HCT116 (cell line): ENCODE results near the gene MBTD1. TPM values are rescaled to one million over a fixed set of nuclear protein-coding genes. Genes with fewer than 3 reads are reported as not detected.

ENCODE experiments used
- ATAC-seq: fragments of 200-7000 bp; cut with Tn5 transposase; 2 replicates; pipeline ENCODE4 v1.9.1; 2020; ENCODE audit warnings: mild to moderate bottlenecking, moderate library complexity
- BruUV-seq: library from RNA; stranded (reverse); fragments of 400-500 nt; replicated peaks from 2 replicates; lab custom pipeline; 2021; lab: Mats Ljungman, UMichigan
- CTCF ChIA-PET: fragments of 300-600 bp; sonication (Branson Sonifier 250); formaldehyde crosslinking; loops from one replicate; lab custom pipeline; 2021; ENCODE audit warnings: antibody characterized with exemption; lab: Charles Lee
- POLR2A ChIA-PET: fragments of 300-600, 350-600 bp; sonication (Branson Sonifier 250); formaldehyde crosslinking; loops from one replicate; lab custom pipeline; 2021; ENCODE audit warnings: antibody characterized with exemption; lab: Charles Lee
- RAD21 ChIA-PET, 2 experiments: fragments of 300-600 bp; sonication (Branson Sonifier 250); formaldehyde crosslinking; loops; one replicate each; lab custom pipeline; 2023; ENCODE audit warnings: low total read pairs in 2 of 2; ENCODE audit not compliant: uncharacterized antibody in 2 of 2, unreplicated experiment in 2 of 2, low non-redundant PET in 1 of 2; lab: Charles Lee
- DNase-seq: peaks from one replicate; pipeline ENCODE4 v3.0.0-alpha.2; 2010; ENCODE audit warnings: low read depth, low spot score
- H2AFZ ChIP-seq: fragments of 200-600 bp; shearing (Covaris generic), sonication (generic); 2 replicates; pipeline ENCODE4 v1.6.1; 2017; ENCODE audit warnings: low read depth, mixed run types, mixed read lengths, antibody characterized with exemption, low read length; ENCODE audit not compliant: poor library complexity, severe bottlenecking
- H3K27ac ChIP-seq: 2 replicates; pipeline ENCODE4 v1.5.1; 2012; ENCODE audit warnings: low read depth, low read length
- H3K27me3 ChIP-seq: fragments of 200-600 bp; sonication (generic); 2 replicates; pipeline ENCODE4 v1.6.1; 2016; ENCODE audit warnings: mixed run types, low read length, mixed read lengths; ENCODE audit not compliant: insufficient read depth
- H3K36me3 ChIP-seq, 2 experiments: fragments of 200-500 bp in 1 of 2; fragments of 200-600 bp in 1 of 2; sonication (Bioruptor generic) in 1 of 2; sonication (generic) in 1 of 2; 2 replicates each; pipeline versions ENCODE4 v1.5.1 to v1.6.1; 2014 to 2016; ENCODE audit warnings: low read length in 2 of 2, inconsistent platforms in 1 of 2, mixed read lengths in 1 of 2, mixed run types in 1 of 2; ENCODE audit not compliant: insufficient read depth in 2 of 2, control insufficient read depth in 1 of 2
- H3K4me1 ChIP-seq, 2 experiments: fragments of 200-600 bp in 1 of 2; sonication (generic) in 1 of 2; 2 replicates each; pipeline versions ENCODE4 v1.5.1 to v1.6.1; 2012 to 2017; ENCODE audit warnings: low read length in 2 of 2, inconsistent platforms in 1 of 2, mild to moderate bottlenecking in 1 of 2, mixed read lengths in 1 of 2, mixed run types in 1 of 2, moderate library complexity in 1 of 2; ENCODE audit not compliant: insufficient read depth in 2 of 2, control insufficient read depth in 1 of 2
- H3K4me2 ChIP-seq: fragments of 200-600 bp; sonication (generic); 2 replicates; pipeline ENCODE4 v1.6.1; 2017; ENCODE audit warnings: mixed run types, low read length, mixed read lengths
- H3K4me3 ChIP-seq, 2 experiments: fragments of 200-600 bp in 1 of 2; sonication (generic) in 1 of 2; replicated peaks in 1 of 2; 2 replicates each; pipeline ENCODE4 v1.5.1; 2011 to 2016; ENCODE audit warnings: low read length in 2 of 2, control low read depth in 1 of 2, low read depth in 1 of 2, mild to moderate bottlenecking in 1 of 2, mixed read lengths in 1 of 2, mixed run types in 1 of 2
- H3K79me2 ChIP-seq: fragments of 200-600 bp; sonication (generic); 2 replicates; pipeline ENCODE4 v1.6.1; 2017; ENCODE audit warnings: mild to moderate bottlenecking, mixed run types, low read length, moderate library complexity, mixed read lengths; ENCODE audit not compliant: insufficient read depth
- H3K9ac ChIP-seq: fragments of 200-600 bp; sonication (generic); 2 replicates; pipeline ENCODE4 v1.6.1; 2016; ENCODE audit warnings: low read length, mixed read lengths
- H3K9me2 ChIP-seq: fragments of 200-600 bp; sonication (generic), shearing (Covaris generic); 2 replicates; pipeline ENCODE4 v1.6.1; 2017; ENCODE audit warnings: mixed run types, mild to moderate bottlenecking, moderate library complexity; ENCODE audit not compliant: insufficient read depth
- H3K9me3 ChIP-seq, 2 experiments: fragments of 200-500 bp in 1 of 2; fragments of 200-600 bp in 1 of 2; sonication (Bioruptor generic) in 1 of 2; sonication (generic) in 1 of 2; 2 replicates each; pipeline ENCODE4 v1.6.1; 2014 to 2017; ENCODE audit warnings: low read length in 2 of 2, mixed read lengths in 2 of 2, inconsistent platforms in 1 of 2, low read depth in 1 of 2, mild to moderate bottlenecking in 1 of 2, mixed run types in 1 of 2, moderate library complexity in 1 of 2; ENCODE audit not compliant: control insufficient read depth in 1 of 2, insufficient read depth in 1 of 2
- H4K20me1 ChIP-seq: fragments of 200-600 bp; sonication (generic), shearing (Covaris generic); 2 replicates; pipeline ENCODE4 v1.6.1; 2017; ENCODE audit warnings: mixed run types, mild to moderate bottlenecking, moderate library complexity; ENCODE audit not compliant: insufficient read depth
- CBX3 ChIP-seq: IDR thresholded peaks from 2 replicates; pipeline ENCODE4 v1.6.1; 2012; ENCODE audit warnings: low read depth
- EZH2 ChIP-seq: fragments of 200-600 bp; sonication (generic); IDR thresholded peaks from 2 replicates; pipeline ENCODE4 v1.6.1; 2017; ENCODE audit warnings: antibody characterized with exemption, mixed run types
- SIN3A ChIP-seq: IDR thresholded peaks from 2 replicates; pipeline ENCODE4 v1.6.1; 2012; ENCODE audit warnings: low read depth
- SRF ChIP-seq: IDR thresholded peaks from 2 replicates; pipeline ENCODE4 v1.6.1; 2012; ENCODE audit warnings: low read depth
- TCF7L2 ChIP-seq: IDR thresholded peaks from 2 replicates; pipeline ENCODE4 v1.7.0; 2011; ENCODE audit warnings: borderline replicate concordance, inconsistent platforms; ENCODE audit not compliant: insufficient read depth, insufficient read length; ENCODE audit errors: extremely low read depth
- YY1 ChIP-seq: IDR thresholded peaks from 2 replicates; pipeline ENCODE4 v1.6.1; 2011; ENCODE audit warnings: low read length, low read depth, moderate library complexity, mild to moderate bottlenecking; ENCODE audit not compliant: insufficient replicate concordance; ENCODE audit errors: extremely low read depth
- intact Hi-C: fragments of 100-400 bp; cut with micrococcal nuclease; formaldehyde crosslinking; loops from 2 replicates; pipeline ENCODE4 v1.10.0; 2022
- total RNA-seq: library from RNA; stranded (reverse); gene quantifications from one replicate; pipeline ENCODE4 v1.2.1, GENCODE V29; 2021; ENCODE audit not compliant: unreplicated experiment
- TF ChIP-seq, protein P1 (sequence below), 3 experiments: fragments of 200-600 bp in 1 of 3; sonication (generic) in 1 of 3; IDR thresholded peaks in 2 of 3; conservative IDR thresholded peaks in 1 of 3; 2 replicates each; pipeline ENCODE4 v1.5.1; 2012 to 2017; ENCODE audit warnings: low read depth in 2 of 3, low read length in 2 of 3, antibody characterized with exemption in 1 of 3, borderline replicate concordance in 1 of 3, control low read depth in 1 of 3, mild to moderate bottlenecking in 1 of 3, mixed read lengths in 1 of 3, mixed run types in 1 of 3, moderate library complexity in 1 of 3; ENCODE audit not compliant: insufficient read depth in 1 of 3

MBTD1 gene
- total RNA-seq, 1 experiment from 2014 or later, result 27.3 TPM

DNA sequence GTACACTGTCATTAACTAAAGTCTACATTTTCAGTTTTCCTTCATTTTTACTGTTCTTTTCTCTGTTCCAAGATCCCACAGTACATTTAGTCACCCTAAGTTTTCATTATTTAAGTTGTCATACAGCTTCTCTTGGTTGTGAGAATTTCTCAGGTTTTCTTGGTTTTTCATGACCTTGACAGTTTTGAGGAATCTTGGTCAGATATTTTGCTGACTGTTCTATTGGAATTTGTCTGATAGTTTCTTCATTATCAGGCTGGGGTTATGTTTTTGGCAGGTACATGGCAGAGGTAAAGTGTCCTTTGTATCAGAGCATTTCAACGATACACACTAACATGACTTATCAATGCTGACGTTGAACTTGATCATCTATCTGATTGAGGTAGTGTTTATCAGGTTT lies 19.6 kb downstream of the MBTD1 start (continued):
- TF ChIP-seq SRF, result no peak

DNA sequence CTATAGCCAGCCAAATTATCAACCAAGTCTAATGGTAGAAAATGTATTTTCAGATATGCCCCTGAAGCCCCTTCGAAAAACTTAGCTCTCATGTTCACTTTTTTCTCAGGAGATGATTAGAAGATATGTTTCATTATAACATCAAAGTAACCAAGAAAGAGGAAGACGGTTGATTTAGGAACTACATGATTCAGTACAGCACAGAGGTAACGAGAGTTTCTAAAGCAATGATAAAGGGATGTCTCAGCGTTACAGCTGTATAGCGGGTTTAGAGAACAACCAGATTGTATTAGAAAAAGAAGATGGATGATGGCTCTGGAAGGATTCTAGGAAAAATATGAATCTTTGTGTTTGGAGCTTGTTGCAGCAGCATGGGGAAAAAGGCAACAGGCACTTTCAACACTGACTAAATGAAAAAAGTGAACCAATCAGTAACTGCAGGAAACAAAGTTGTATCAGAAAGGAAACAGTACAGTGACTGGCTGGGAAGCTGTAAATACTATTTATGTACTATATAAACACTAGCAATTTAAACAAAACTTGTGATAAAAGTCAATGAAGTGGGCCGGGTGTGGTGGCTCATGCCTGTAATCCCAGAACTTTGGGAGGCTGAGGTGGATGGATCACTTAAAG lies 21.5 kb downstream of the MBTD1 start:
- peaks cover 0 to 11% of the 10 kb centered on the region in 2 experiments; a peak in 2 of 4 replicates for H3K4me1 ChIP-seq
- TF ChIP-seq CBX3 (no peak), TCF7L2 (no peak), SRF (no peak), YY1 (no peak), EZH2 (no peak), SIN3A (no peak)
- TF ChIP-seq, protein P1, sequence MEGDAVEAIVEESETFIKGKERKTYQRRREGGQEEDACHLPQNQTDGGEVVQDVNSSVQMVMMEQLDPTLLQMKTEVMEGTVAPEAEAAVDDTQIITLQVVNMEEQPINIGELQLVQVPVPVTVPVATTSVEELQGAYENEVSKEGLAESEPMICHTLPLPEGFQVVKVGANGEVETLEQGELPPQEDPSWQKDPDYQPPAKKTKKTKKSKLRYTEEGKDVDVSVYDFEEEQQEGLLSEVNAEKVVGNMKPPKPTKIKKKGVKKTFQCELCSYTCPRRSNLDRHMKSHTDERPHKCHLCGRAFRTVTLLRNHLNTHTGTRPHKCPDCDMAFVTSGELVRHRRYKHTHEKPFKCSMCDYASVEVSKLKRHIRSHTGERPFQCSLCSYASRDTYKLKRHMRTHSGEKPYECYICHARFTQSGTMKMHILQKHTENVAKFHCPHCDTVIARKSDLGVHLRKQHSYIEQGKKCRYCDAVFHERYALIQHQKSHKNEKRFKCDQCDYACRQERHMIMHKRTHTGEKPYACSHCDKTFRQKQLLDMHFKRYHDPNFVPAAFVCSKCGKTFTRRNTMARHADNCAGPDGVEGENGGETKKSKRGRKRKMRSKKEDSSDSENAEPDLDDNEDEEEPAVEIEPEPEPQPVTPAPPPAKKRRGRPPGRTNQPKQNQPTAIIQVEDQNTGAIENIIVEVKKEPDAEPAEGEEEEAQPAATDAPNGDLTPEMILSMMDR (IDR thresholded peaks at IDR 0.05 in 2 of 3, conservative IDR thresholded peaks at IDR 0.05 in 1 of 3; ENCODE audit: borderline replicate concordance in 1 of 3, insufficient read depth in 1 of 3, low read depth in 2 of 3, low read length in 2 of 3), result no peak
- TF ChIP-seq, all 23 proteins: peak for 0
- ChIA-PET RAD21 (no interaction called here), POLR2A (no interaction called here), CTCF (no interaction called here)
- H2AFZ ChIP-seq, result no peak overlapping the region
- no peak for ATAC-seq
- H3K9me2 ChIP-seq, result no peaks in the 10 kb centered on the region
- no peaks in the 10 kb centered on the region for H3K9me3 ChIP-seq
- H3K36me3 ChIP-seq, result no peaks in the 10 kb centered on the region; a peak in 1 of 4 replicates
- no peak overlapping the region for H3K4me2 ChIP-seq
- BruUV-seq, result no TSS peak
- no peaks in the 10 kb centered on the region; the same call in 1 of the 2 replicates for H4K20me1 ChIP-seq
- DNase-seq, result no peak
- H3K9ac ChIP-seq, result no peak overlapping the region
- no peak overlapping the region for H3K4me3 ChIP-seq
- intact Hi-C loops, result no loop called here
- no peaks in the 10 kb centered on the region for H3K27me3 ChIP-seq
- H3K79me2 ChIP-seq, result peaks cover 93% of the 10 kb centered on the region
- no peak overlapping the region for H3K27ac ChIP-seq
